Activated naive CD8-positive, alpha-beta T cell treated with anti-CD3 and anti-CD28 coated beads, Interleukin-2, amount 50 U/mL, for 16 hours (primary cell): ENCODE data around the gene DEXI.

Source experiments
- DNase-seq: peaks from one replicate; pipeline ENCODE4 v3.0.0-alpha.2; 2020; ENCODE audit warnings: low read depth, low spot score

Gene DEXI

GRCh38 chr16:10895053-10895946 is 47.0 kb downstream of the DEXI start:
- DNase-seq: no peak

- no peak for DNase-seq
Measured at GRCh38 chr16:10892782-10893318, 49.4 kb downstream of the DEXI start.

GRCh38 chr16:10889855-10890254 is 52.4 kb downstream of the DEXI start:
- no peak for DNase-seq

- DNase-seq: no peak
Measured at GRCh38 chr16:10888320-10888937, 53.8 kb downstream of the DEXI start.

- DNase-seq: no peak
Measured at GRCh38 chr16:10885246-10885645, 57.0 kb downstream of the DEXI start.

- DNase-seq: no peak
Measured at GRCh38 chr16:10883004-10883403, 59.3 kb downstream of the DEXI start.

- DNase-seq: no peak
Measured at GRCh38 chr16:10881479-10882030, 60.7 kb downstream of the DEXI start.

GRCh38 chr16:10880594-10881452 is 61.4 kb downstream of the DEXI start:
- no peak for DNase-seq

GRCh38 chr16:10879681-10880589 is 62.3 kb downstream of the DEXI start:
- no peak for DNase-seq
